SK-N-MC (cell line): ENCODE data around the gene MAP9.

Experiments used
- EZH2 ChIP-seq: fragments of 200-600 bp; sonication (generic); IDR thresholded peaks from one replicate; pipeline ENCODE4 v1.6.1; 2017; ENCODE audit warnings: antibody characterized with exemption
- POLR2AphosphoS5 ChIP-seq: IDR thresholded peaks from 2 replicates; pipeline ENCODE4 v1.6.1; 2012; ENCODE audit warnings: mild to moderate bottlenecking, low read depth, low read length, borderline replicate concordance

- TF ChIP-seq POLR2AphosphoS5 (no peak), EZH2 (no peak)
Measured at GRCh38 chr4:155423671-155424070, 46.9 kb upstream of the MAP9 start.
